ENCODE measurements around the gene FNDC3B.

The FNDC3B gene

GRCh38 chr3:172069478-172069877 is 30.1 kb downstream of the FNDC3B start:
- H3K36me3 ChIP-seq (ENCODE audit: control insufficient read depth, low read depth, low read length), result no peaks in the 10 kb centered on the region
- H3K4me3 ChIP-seq (ENCODE audit: low read length), result no peak overlapping the region
- H3K27ac ChIP-seq (ENCODE audit: low read length), result no peak overlapping the region
- no peak overlapping the region for H3K9ac ChIP-seq (ENCODE audit: low read length)
- no peaks in the 10 kb centered on the region for H3K9me3 ChIP-seq (ENCODE audit: control insufficient read depth, low read depth, low read length)
- H3K27me3 ChIP-seq (ENCODE audit: control insufficient read depth, insufficient read depth, low read length), result no peaks in the 10 kb centered on the region
- peaks cover 35% of the 10 kb centered on the region for H3K4me1 ChIP-seq (ENCODE audit: control insufficient read depth, low read depth, low read length)

GRCh38 chr3:172070269-172070668 is 30.9 kb downstream of the FNDC3B start:
- H3K4me1 ChIP-seq (ENCODE audit: control insufficient read depth, low read depth, low read length), result peaks cover 35% of the 10 kb centered on the region
- no peak overlapping the region for H3K27ac ChIP-seq (ENCODE audit: low read length)
- no peak overlapping the region for H3K9ac ChIP-seq (ENCODE audit: low read length)
- no peaks in the 10 kb centered on the region for H3K36me3 ChIP-seq (ENCODE audit: control insufficient read depth, low read depth, low read length)
- no peaks in the 10 kb centered on the region for H3K27me3 ChIP-seq (ENCODE audit: control insufficient read depth, insufficient read depth, low read length)
- H3K9me3 ChIP-seq (ENCODE audit: control insufficient read depth, low read depth, low read length), result no peaks in the 10 kb centered on the region
- no peak overlapping the region for H3K4me3 ChIP-seq (ENCODE audit: low read length)

- Histone ChIP-seq H3K4me3 (ENCODE audit: low read length) (no peak overlapping the region), H3K27me3 (ENCODE audit: control insufficient read depth, insufficient read depth, low read length) (no peaks in the 10 kb centered on the region), H3K27ac (ENCODE audit: low read length) (no peak overlapping the region), H3K36me3 (ENCODE audit: control insufficient read depth, low read depth, low read length) (no peaks in the 10 kb centered on the region), H3K9me3 (ENCODE audit: control insufficient read depth, low read depth, low read length) (no peaks in the 10 kb centered on the region), H3K9ac (ENCODE audit: low read length) (no peak overlapping the region), H3K4me1 (ENCODE audit: control insufficient read depth, low read depth, low read length) (peaks cover 30% of the 10 kb centered on the region)
Measured at GRCh38 chr3:172070802-172071201, 31.4 kb downstream of the FNDC3B start.

GRCh38 chr3:172071780-172072330 is 32.5 kb downstream of the FNDC3B start:
- Histone ChIP-seq H3K4me3 (ENCODE audit: low read length) (no peak overlapping the region), H3K36me3 (ENCODE audit: control insufficient read depth, low read depth, low read length) (no peaks in the 10 kb centered on the region), H3K27me3 (ENCODE audit: control insufficient read depth, insufficient read depth, low read length) (no peaks in the 10 kb centered on the region), H3K9ac (ENCODE audit: low read length) (no peak overlapping the region), H3K9me3 (ENCODE audit: control insufficient read depth, low read depth, low read length) (no peaks in the 10 kb centered on the region), H3K4me1 (ENCODE audit: control insufficient read depth, low read depth, low read length) (peaks cover 20% of the 10 kb centered on the region), H3K27ac (ENCODE audit: low read length) (no peak overlapping the region)

GRCh38 chr3:172072543-172072942 is 33.2 kb downstream of the FNDC3B start:
- H3K36me3 ChIP-seq (ENCODE audit: control insufficient read depth, low read depth, low read length), result no peaks in the 10 kb centered on the region
- H3K9me3 ChIP-seq (ENCODE audit: control insufficient read depth, low read depth, low read length), result no peaks in the 10 kb centered on the region
- H3K4me3 ChIP-seq (ENCODE audit: low read length), result no peak overlapping the region
- no peak overlapping the region for H3K9ac ChIP-seq (ENCODE audit: low read length)
- peaks cover 23% of the 10 kb centered on the region for H3K4me1 ChIP-seq (ENCODE audit: control insufficient read depth, low read depth, low read length)
- H3K27me3 ChIP-seq (ENCODE audit: control insufficient read depth, insufficient read depth, low read length), result no peaks in the 10 kb centered on the region
- H3K27ac ChIP-seq (ENCODE audit: low read length), result no peak overlapping the region

- peaks cover 29% of the 10 kb centered on the region for H3K4me1 ChIP-seq (ENCODE audit: control insufficient read depth, low read depth, low read length)
- H3K36me3 ChIP-seq (ENCODE audit: control insufficient read depth, low read depth, low read length), result no peaks in the 10 kb centered on the region
Measured at GRCh38 chr3:172073262-172073915, 34.0 kb downstream of the FNDC3B start.

GRCh38 chr3:172074032-172074431 is 34.7 kb downstream of the FNDC3B start:
- Histone ChIP-seq H3K27ac (ENCODE audit: low read length) (no peak overlapping the region), H3K27me3 (ENCODE audit: control insufficient read depth, insufficient read depth, low read length) (no peaks in the 10 kb centered on the region), H3K9me3 (ENCODE audit: control insufficient read depth, low read depth, low read length) (no peaks in the 10 kb centered on the region), H3K4me1 (ENCODE audit: control insufficient read depth, low read depth, low read length) (peaks cover 28% of the 10 kb centered on the region), H3K4me3 (ENCODE audit: low read length) (no peak overlapping the region), H3K9ac (ENCODE audit: low read length) (no peak overlapping the region), H3K36me3 (ENCODE audit: control insufficient read depth, low read depth, low read length) (no peaks in the 10 kb centered on the region)

More at GRCh38 chr3:172073262-172073915, 34.0 kb downstream of the FNDC3B start:
- Histone ChIP-seq H3K27me3 (ENCODE audit: control insufficient read depth, insufficient read depth, low read length) (no peaks in the 10 kb centered on the region), H3K4me3 (ENCODE audit: low read length) (no peak overlapping the region), H3K27ac (ENCODE audit: low read length) (no peak overlapping the region), H3K9ac (ENCODE audit: low read length) (no peak overlapping the region), H3K9me3 (ENCODE audit: control insufficient read depth, low read depth, low read length) (no peaks in the 10 kb centered on the region)

GRCh38 chr3:172074586-172074985 is 35.2 kb downstream of the FNDC3B start:
- Histone ChIP-seq H3K36me3 (ENCODE audit: control insufficient read depth, low read depth, low read length) (no peaks in the 10 kb centered on the region), H3K27me3 (ENCODE audit: control insufficient read depth, insufficient read depth, low read length) (no peaks in the 10 kb centered on the region), H3K4me1 (ENCODE audit: control insufficient read depth, low read depth, low read length) (peaks cover 25% of the 10 kb centered on the region), H3K9me3 (ENCODE audit: control insufficient read depth, low read depth, low read length) (no peaks in the 10 kb centered on the region), H3K4me3 (ENCODE audit: low read length) (no peak overlapping the region), H3K27ac (ENCODE audit: low read length) (no peak overlapping the region), H3K9ac (ENCODE audit: low read length) (no peak overlapping the region)

- Histone ChIP-seq H3K9ac (ENCODE audit: low read length) (no peak overlapping the region), H3K27me3 (ENCODE audit: control insufficient read depth, insufficient read depth, low read length) (no peaks in the 10 kb centered on the region), H3K4me3 (ENCODE audit: low read length) (no peak overlapping the region), H3K9me3 (ENCODE audit: control insufficient read depth, low read depth, low read length) (no peaks in the 10 kb centered on the region), H3K36me3 (ENCODE audit: control insufficient read depth, low read depth, low read length) (no peaks in the 10 kb centered on the region), H3K27ac (ENCODE audit: low read length) (no peak overlapping the region), H3K4me1 (ENCODE audit: control insufficient read depth, low read depth, low read length) (peaks cover 24% of the 10 kb centered on the region)
Measured at GRCh38 chr3:172076212-172076611, 36.8 kb downstream of the FNDC3B start.

GRCh38 chr3:172077197-172077757 is 37.9 kb downstream of the FNDC3B start:
- H3K4me3 ChIP-seq (ENCODE audit: low read length), result no peak overlapping the region
- H3K4me1 ChIP-seq (ENCODE audit: control insufficient read depth, low read depth, low read length), result peaks cover 20% of the 10 kb centered on the region
- H3K27me3 ChIP-seq (ENCODE audit: control insufficient read depth, insufficient read depth, low read length), result no peaks in the 10 kb centered on the region
- no peak overlapping the region for H3K9ac ChIP-seq (ENCODE audit: low read length)
- H3K9me3 ChIP-seq (ENCODE audit: control insufficient read depth, low read depth, low read length), result no peaks in the 10 kb centered on the region
- no peak overlapping the region for H3K27ac ChIP-seq (ENCODE audit: low read length)
- peaks cover 1% of the 10 kb centered on the region for H3K36me3 ChIP-seq (ENCODE audit: control insufficient read depth, low read depth, low read length)

- Histone ChIP-seq H3K9ac (ENCODE audit: low read length) (no peak overlapping the region), H3K4me3 (ENCODE audit: low read length) (no peak overlapping the region), H3K27me3 (ENCODE audit: control insufficient read depth, insufficient read depth, low read length) (no peaks in the 10 kb centered on the region), H3K27ac (ENCODE audit: low read length) (no peak overlapping the region), H3K4me1 (ENCODE audit: control insufficient read depth, low read depth, low read length) (peaks cover 17% of the 10 kb centered on the region), H3K36me3 (ENCODE audit: control insufficient read depth, low read depth, low read length) (peaks cover 11% of the 10 kb centered on the region), H3K9me3 (ENCODE audit: control insufficient read depth, low read depth, low read length) (no peaks in the 10 kb centered on the region)
Measured at GRCh38 chr3:172078244-172078643, 38.9 kb downstream of the FNDC3B start.

- no peak overlapping the region for H3K9ac ChIP-seq (ENCODE audit: low read length)
- no peaks in the 10 kb centered on the region for H3K9me3 ChIP-seq (ENCODE audit: control insufficient read depth, low read depth, low read length)
- H3K27ac ChIP-seq (ENCODE audit: low read length), result no peak overlapping the region
- H3K27me3 ChIP-seq (ENCODE audit: control insufficient read depth, insufficient read depth, low read length), result no peaks in the 10 kb centered on the region
- peaks cover 16% of the 10 kb centered on the region for H3K4me1 ChIP-seq (ENCODE audit: control insufficient read depth, low read depth, low read length)
- H3K36me3 ChIP-seq (ENCODE audit: control insufficient read depth, low read depth, low read length), result peaks cover 11% of the 10 kb centered on the region
- H3K4me3 ChIP-seq (ENCODE audit: low read length), result no peak overlapping the region
Measured at GRCh38 chr3:172078721-172079120, 39.3 kb downstream of the FNDC3B start.
